HCT116 (cell line): ENCODE data around the gene CYP4F12. TPM values are rescaled to one million over a fixed set of nuclear protein-coding genes. Genes with fewer than 3 reads are reported as not detected.
"Not testable (repeated sequence)": the region's sequence is repeated elsewhere in the genome, so short reads cannot be mapped to it uniquely, and the experiment has no call there.

Source experiments
- ATAC-seq: fragments of 200-7000 bp; cut with Tn5 transposase; 2 replicates; pipeline ENCODE4 v1.9.1; 2020; ENCODE audit warnings: mild to moderate bottlenecking, moderate library complexity
- BruUV-seq: library from RNA; stranded (reverse); fragments of 400-500 nt; replicated peaks from 2 replicates; lab custom pipeline; 2021; lab: Mats Ljungman, UMichigan
- CTCF ChIA-PET: fragments of 300-600 bp; sonication (Branson Sonifier 250); formaldehyde crosslinking; loops from one replicate; lab custom pipeline; 2021; ENCODE audit warnings: antibody characterized with exemption; lab: Charles Lee
- POLR2A ChIA-PET: fragments of 300-600, 350-600 bp; sonication (Branson Sonifier 250); formaldehyde crosslinking; loops from one replicate; lab custom pipeline; 2021; ENCODE audit warnings: antibody characterized with exemption; lab: Charles Lee
- RAD21 ChIA-PET, 2 experiments: fragments of 300-600 bp; sonication (Branson Sonifier 250); formaldehyde crosslinking; loops; one replicate each; lab custom pipeline; 2023; ENCODE audit warnings: low total read pairs in 2 of 2; ENCODE audit not compliant: uncharacterized antibody in 2 of 2, unreplicated experiment in 2 of 2, low non-redundant PET in 1 of 2; lab: Charles Lee
- DNase-seq: peaks from one replicate; pipeline ENCODE4 v3.0.0-alpha.2; 2010; ENCODE audit warnings: low read depth, low spot score
- H2AFZ ChIP-seq: fragments of 200-600 bp; shearing (Covaris generic), sonication (generic); 2 replicates; pipeline ENCODE4 v1.6.1; 2017; ENCODE audit warnings: low read depth, mixed run types, mixed read lengths, antibody characterized with exemption, low read length; ENCODE audit not compliant: poor library complexity, severe bottlenecking
- H3K27ac ChIP-seq: 2 replicates; pipeline ENCODE4 v1.5.1; 2012; ENCODE audit warnings: low read depth, low read length
- H3K27me3 ChIP-seq: fragments of 200-600 bp; sonication (generic); 2 replicates; pipeline ENCODE4 v1.6.1; 2016; ENCODE audit warnings: mixed run types, low read length, mixed read lengths; ENCODE audit not compliant: insufficient read depth
- H3K36me3 ChIP-seq, 2 experiments: fragments of 200-500 bp in 1 of 2; fragments of 200-600 bp in 1 of 2; sonication (Bioruptor generic) in 1 of 2; sonication (generic) in 1 of 2; 2 replicates each; pipeline versions ENCODE4 v1.5.1 to v1.6.1; 2014 to 2016; ENCODE audit warnings: low read length in 2 of 2, inconsistent platforms in 1 of 2, mixed read lengths in 1 of 2, mixed run types in 1 of 2; ENCODE audit not compliant: insufficient read depth in 2 of 2, control insufficient read depth in 1 of 2
- H3K4me1 ChIP-seq, 2 experiments: fragments of 200-600 bp in 1 of 2; sonication (generic) in 1 of 2; 2 replicates each; pipeline versions ENCODE4 v1.5.1 to v1.6.1; 2012 to 2017; ENCODE audit warnings: low read length in 2 of 2, inconsistent platforms in 1 of 2, mild to moderate bottlenecking in 1 of 2, mixed read lengths in 1 of 2, mixed run types in 1 of 2, moderate library complexity in 1 of 2; ENCODE audit not compliant: insufficient read depth in 2 of 2, control insufficient read depth in 1 of 2
- H3K4me2 ChIP-seq: fragments of 200-600 bp; sonication (generic); 2 replicates; pipeline ENCODE4 v1.6.1; 2017; ENCODE audit warnings: mixed run types, low read length, mixed read lengths
- H3K4me3 ChIP-seq, 2 experiments: fragments of 200-600 bp in 1 of 2; sonication (generic) in 1 of 2; replicated peaks in 1 of 2; 2 replicates each; pipeline ENCODE4 v1.5.1; 2011 to 2016; ENCODE audit warnings: low read length in 2 of 2, control low read depth in 1 of 2, low read depth in 1 of 2, mild to moderate bottlenecking in 1 of 2, mixed read lengths in 1 of 2, mixed run types in 1 of 2
- H3K79me2 ChIP-seq: fragments of 200-600 bp; sonication (generic); 2 replicates; pipeline ENCODE4 v1.6.1; 2017; ENCODE audit warnings: mild to moderate bottlenecking, mixed run types, low read length, moderate library complexity, mixed read lengths; ENCODE audit not compliant: insufficient read depth
- H3K9ac ChIP-seq: fragments of 200-600 bp; sonication (generic); 2 replicates; pipeline ENCODE4 v1.6.1; 2016; ENCODE audit warnings: low read length, mixed read lengths
- H3K9me2 ChIP-seq: fragments of 200-600 bp; sonication (generic), shearing (Covaris generic); 2 replicates; pipeline ENCODE4 v1.6.1; 2017; ENCODE audit warnings: mixed run types, mild to moderate bottlenecking, moderate library complexity; ENCODE audit not compliant: insufficient read depth
- H3K9me3 ChIP-seq, 2 experiments: fragments of 200-500 bp in 1 of 2; fragments of 200-600 bp in 1 of 2; sonication (Bioruptor generic) in 1 of 2; sonication (generic) in 1 of 2; 2 replicates each; pipeline ENCODE4 v1.6.1; 2014 to 2017; ENCODE audit warnings: low read length in 2 of 2, mixed read lengths in 2 of 2, inconsistent platforms in 1 of 2, low read depth in 1 of 2, mild to moderate bottlenecking in 1 of 2, mixed run types in 1 of 2, moderate library complexity in 1 of 2; ENCODE audit not compliant: control insufficient read depth in 1 of 2, insufficient read depth in 1 of 2
- H4K20me1 ChIP-seq: fragments of 200-600 bp; sonication (generic), shearing (Covaris generic); 2 replicates; pipeline ENCODE4 v1.6.1; 2017; ENCODE audit warnings: mixed run types, mild to moderate bottlenecking, moderate library complexity; ENCODE audit not compliant: insufficient read depth
- CBX3 ChIP-seq: IDR thresholded peaks from 2 replicates; pipeline ENCODE4 v1.6.1; 2012; ENCODE audit warnings: low read depth
- CEBPB ChIP-seq: IDR thresholded peaks from 2 replicates; pipeline ENCODE4 v1.6.1; 2012; ENCODE audit warnings: low read depth
- EGR1 ChIP-seq: IDR thresholded peaks from 2 replicates; pipeline ENCODE4 v1.6.1; 2012; ENCODE audit warnings: low read depth
- EZH2 ChIP-seq: fragments of 200-600 bp; sonication (generic); IDR thresholded peaks from 2 replicates; pipeline ENCODE4 v1.6.1; 2017; ENCODE audit warnings: antibody characterized with exemption, mixed run types
- JUND ChIP-seq: IDR thresholded peaks from 2 replicates; pipeline ENCODE4 v1.6.1; 2012
- POLR2AphosphoS5 ChIP-seq: IDR thresholded peaks from 2 replicates; pipeline ENCODE4 v1.6.1; 2011; ENCODE audit warnings: mild to moderate bottlenecking, low read depth, low read length, moderate library complexity
- RAD21 ChIP-seq: IDR thresholded peaks from 2 replicates; pipeline ENCODE4 v1.6.1; 2012; ENCODE audit warnings: low read depth, mild to moderate bottlenecking
- SIN3A ChIP-seq: IDR thresholded peaks from 2 replicates; pipeline ENCODE4 v1.6.1; 2012; ENCODE audit warnings: low read depth
- SRF ChIP-seq: IDR thresholded peaks from 2 replicates; pipeline ENCODE4 v1.6.1; 2012; ENCODE audit warnings: low read depth
- YY1 ChIP-seq: IDR thresholded peaks from 2 replicates; pipeline ENCODE4 v1.6.1; 2011; ENCODE audit warnings: low read length, low read depth, moderate library complexity, mild to moderate bottlenecking; ENCODE audit not compliant: insufficient replicate concordance; ENCODE audit errors: extremely low read depth
- ZFX ChIP-seq: fragments of 450-650 bp; IDR thresholded peaks from 2 replicates; pipeline ENCODE4 v1.6.1; 2017
- intact Hi-C: fragments of 100-400 bp; cut with micrococcal nuclease; formaldehyde crosslinking; loops from 2 replicates; pipeline ENCODE4 v1.10.0; 2022
- total RNA-seq: library from RNA; stranded (reverse); gene quantifications from one replicate; pipeline ENCODE4 v1.2.1, GENCODE V29; 2021; ENCODE audit not compliant: unreplicated experiment
- TF ChIP-seq, protein P1 (sequence below): IDR thresholded peaks from 2 replicates; pipeline ENCODE4 v1.6.1; 2012; ENCODE audit warnings: low read depth
- TF ChIP-seq, protein P2 (sequence below): IDR thresholded peaks from 2 replicates; pipeline ENCODE4 v1.6.1; 2012
- TF ChIP-seq, protein P3 (sequence below): IDR thresholded peaks from 2 replicates; pipeline ENCODE4 v1.6.1; 2011; ENCODE audit warnings: mild to moderate bottlenecking, low read length, moderate library complexity; ENCODE audit not compliant: insufficient replicate concordance; ENCODE audit errors: extremely low read depth
- TF ChIP-seq, protein P4 (sequence below): IDR thresholded peaks from 2 replicates; pipeline ENCODE4 v1.6.1; 2012

Gene CYP4F12
- total RNA-seq, 1 experiment from 2014 or later = 4.4 TPM

DNA sequence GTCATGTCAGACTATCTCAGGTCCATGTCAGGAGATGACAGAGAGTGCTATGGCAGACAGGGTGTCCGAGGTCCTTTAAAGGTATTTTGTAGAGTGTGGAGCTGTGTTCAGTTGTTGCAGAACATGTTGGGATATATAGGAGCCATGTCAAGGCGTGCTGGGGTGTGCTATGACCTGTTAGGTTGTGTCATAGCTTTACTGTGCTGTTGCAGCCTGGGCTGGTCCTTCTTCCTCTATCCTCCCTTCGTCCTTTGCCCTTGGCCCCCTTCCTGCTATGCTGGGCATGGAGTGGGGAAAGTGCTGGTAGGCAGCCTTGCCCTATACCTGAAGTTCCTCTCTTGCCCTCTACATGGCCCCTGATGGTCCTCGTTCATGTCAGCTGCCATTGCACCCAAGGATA lies 7.0 kb downstream of the CYP4F12 start:
- H3K9ac ChIP-seq, H3K36me3 ChIP-seq, H3K4me3 ChIP-seq, RAD21 ChIA-PET, H3K79me2 ChIP-seq, H3K27me3 ChIP-seq, H2AFZ ChIP-seq, H3K27ac ChIP-seq, ATAC-seq, POLR2A ChIA-PET, DNase-seq, H3K9me2 ChIP-seq, intact Hi-C loops, H4K20me1 ChIP-seq, H3K4me2 ChIP-seq, H3K9me3 ChIP-seq, BruUV-seq, CTCF ChIA-PET, H3K4me1 ChIP-seq: not testable (repeated sequence)

DNA sequence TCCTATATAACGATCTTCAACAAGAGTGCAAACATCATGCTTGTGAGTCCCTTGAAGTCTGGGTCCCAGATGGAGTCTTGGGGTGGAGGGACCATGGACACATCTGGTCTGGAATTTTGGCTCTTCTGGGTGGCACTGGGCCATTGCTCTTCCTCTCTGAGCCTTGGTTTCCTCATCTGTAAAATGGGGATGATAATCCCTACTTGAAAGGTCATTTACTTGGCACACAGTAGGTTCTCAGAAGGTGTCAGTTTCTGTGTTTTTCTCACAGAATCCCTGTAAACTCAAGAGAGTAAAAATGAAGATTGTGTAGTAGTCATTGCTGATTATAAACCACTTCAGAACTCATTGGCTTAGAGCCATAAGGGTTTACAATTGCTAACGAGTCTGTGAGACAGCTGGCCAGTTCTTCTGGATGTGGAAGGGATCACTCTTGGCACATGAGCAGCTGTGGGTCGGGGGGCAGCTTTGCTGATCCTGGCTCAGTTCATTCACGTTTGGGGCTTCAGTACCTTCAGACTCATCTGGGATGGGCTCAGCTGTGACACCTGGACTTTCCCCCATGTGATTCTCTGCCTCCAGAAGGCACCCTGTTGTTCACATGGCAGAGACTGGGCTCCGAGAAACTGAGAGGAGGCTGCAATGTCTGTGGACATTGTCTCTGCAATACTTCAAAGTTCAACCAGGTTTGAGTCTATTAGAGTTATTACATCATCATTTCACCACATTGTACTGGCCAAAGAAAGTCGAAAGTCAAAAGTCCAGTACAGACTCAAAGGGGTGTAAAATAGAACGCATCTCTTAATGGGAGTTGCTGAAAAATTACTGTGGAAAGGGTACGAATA lies 7.8 kb downstream of the CYP4F12 start:
- Histone ChIP-seq H3K36me3 (no peaks in the 10 kb centered on the region), H3K9ac (no peak overlapping the region), H3K27ac (no peak overlapping the region), H3K27me3 (peaks cover 4% of the 10 kb centered on the region; the same call in 1 of the 2 replicates), H3K4me1 (no peaks in the 10 kb centered on the region), H3K79me2 (no peaks in the 10 kb centered on the region), H4K20me1 (no peaks in the 10 kb centered on the region), H2AFZ (no peak overlapping the region), H3K9me2 (no peaks in the 10 kb centered on the region), H3K4me2 (no peak overlapping the region), H3K9me3 (no peaks in the 10 kb centered on the region), H3K4me3 (no peak overlapping the region)
- intact Hi-C loops = no loop called here
- POLR2A ChIA-PET = no interaction called here
- no peak for ATAC-seq
- DNase-seq = no peak
- RAD21 ChIA-PET = no interaction called here
- no TSS peak for BruUV-seq
- CTCF ChIA-PET = no interaction called here
- no peak for TF ChIP-seq JUND
- TF ChIP-seq SIN3A = no peak
- TF ChIP-seq EZH2 = no peak
- TF ChIP-seq, protein P1, sequence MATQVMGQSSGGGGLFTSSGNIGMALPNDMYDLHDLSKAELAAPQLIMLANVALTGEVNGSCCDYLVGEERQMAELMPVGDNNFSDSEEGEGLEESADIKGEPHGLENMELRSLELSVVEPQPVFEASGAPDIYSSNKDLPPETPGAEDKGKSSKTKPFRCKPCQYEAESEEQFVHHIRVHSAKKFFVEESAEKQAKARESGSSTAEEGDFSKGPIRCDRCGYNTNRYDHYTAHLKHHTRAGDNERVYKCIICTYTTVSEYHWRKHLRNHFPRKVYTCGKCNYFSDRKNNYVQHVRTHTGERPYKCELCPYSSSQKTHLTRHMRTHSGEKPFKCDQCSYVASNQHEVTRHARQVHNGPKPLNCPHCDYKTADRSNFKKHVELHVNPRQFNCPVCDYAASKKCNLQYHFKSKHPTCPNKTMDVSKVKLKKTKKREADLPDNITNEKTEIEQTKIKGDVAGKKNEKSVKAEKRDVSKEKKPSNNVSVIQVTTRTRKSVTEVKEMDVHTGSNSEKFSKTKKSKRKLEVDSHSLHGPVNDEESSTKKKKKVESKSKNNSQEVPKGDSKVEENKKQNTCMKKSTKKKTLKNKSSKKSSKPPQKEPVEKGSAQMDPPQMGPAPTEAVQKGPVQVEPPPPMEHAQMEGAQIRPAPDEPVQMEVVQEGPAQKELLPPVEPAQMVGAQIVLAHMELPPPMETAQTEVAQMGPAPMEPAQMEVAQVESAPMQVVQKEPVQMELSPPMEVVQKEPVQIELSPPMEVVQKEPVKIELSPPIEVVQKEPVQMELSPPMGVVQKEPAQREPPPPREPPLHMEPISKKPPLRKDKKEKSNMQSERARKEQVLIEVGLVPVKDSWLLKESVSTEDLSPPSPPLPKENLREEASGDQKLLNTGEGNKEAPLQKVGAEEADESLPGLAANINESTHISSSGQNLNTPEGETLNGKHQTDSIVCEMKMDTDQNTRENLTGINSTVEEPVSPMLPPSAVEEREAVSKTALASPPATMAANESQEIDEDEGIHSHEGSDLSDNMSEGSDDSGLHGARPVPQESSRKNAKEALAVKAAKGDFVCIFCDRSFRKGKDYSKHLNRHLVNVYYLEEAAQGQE = no peak
- TF ChIP-seq, protein P2, sequence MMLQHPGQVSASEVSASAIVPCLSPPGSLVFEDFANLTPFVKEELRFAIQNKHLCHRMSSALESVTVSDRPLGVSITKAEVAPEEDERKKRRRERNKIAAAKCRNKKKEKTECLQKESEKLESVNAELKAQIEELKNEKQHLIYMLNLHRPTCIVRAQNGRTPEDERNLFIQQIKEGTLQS = no peak
- TF ChIP-seq CEBPB = no peak
- TF ChIP-seq, protein P3, sequence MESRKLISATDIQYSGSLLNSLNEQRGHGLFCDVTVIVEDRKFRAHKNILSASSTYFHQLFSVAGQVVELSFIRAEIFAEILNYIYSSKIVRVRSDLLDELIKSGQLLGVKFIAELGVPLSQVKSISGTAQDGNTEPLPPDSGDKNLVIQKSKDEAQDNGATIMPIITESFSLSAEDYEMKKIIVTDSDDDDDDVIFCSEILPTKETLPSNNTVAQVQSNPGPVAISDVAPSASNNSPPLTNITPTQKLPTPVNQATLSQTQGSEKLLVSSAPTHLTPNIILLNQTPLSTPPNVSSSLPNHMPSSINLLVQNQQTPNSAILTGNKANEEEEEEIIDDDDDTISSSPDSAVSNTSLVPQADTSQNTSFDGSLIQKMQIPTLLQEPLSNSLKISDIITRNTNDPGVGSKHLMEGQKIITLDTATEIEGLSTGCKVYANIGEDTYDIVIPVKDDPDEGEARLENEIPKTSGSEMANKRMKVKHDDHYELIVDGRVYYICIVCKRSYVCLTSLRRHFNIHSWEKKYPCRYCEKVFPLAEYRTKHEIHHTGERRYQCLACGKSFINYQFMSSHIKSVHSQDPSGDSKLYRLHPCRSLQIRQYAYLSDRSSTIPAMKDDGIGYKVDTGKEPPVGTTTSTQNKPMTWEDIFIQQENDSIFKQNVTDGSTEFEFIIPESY = no peak
- TF ChIP-seq RAD21 = no peak
- no peak for TF ChIP-seq CBX3
- no peak for TF ChIP-seq POLR2AphosphoS5
- TF ChIP-seq YY1 = no peak
- TF ChIP-seq SRF = no peak
- TF ChIP-seq ZFX = no peak
- TF ChIP-seq, protein P4, sequence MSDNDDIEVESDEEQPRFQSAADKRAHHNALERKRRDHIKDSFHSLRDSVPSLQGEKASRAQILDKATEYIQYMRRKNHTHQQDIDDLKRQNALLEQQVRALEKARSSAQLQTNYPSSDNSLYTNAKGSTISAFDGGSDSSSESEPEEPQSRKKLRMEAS = no peak
- no peak for TF ChIP-seq EGR1
